Tibial artery (tissue), 4 donors: ENCODE measurements around the gene CDH19.

Source experiments
- DNase-seq, 2 donors: peaks; one replicate each; pipeline ENCODE4 v3.0.0-alpha.2; 2019
- H3K27ac ChIP-seq, 2 donors: fragments of 200-600 bp; sonication (generic) in 1 of 2; 1 replicate in 1 of 2; 2 replicates in 1 of 2; pipeline ENCODE4 v1.5.1; 2018 to 2019; ENCODE audit warnings: mild to moderate bottlenecking in 1 of 2
- H3K27me3 ChIP-seq, 2 donors: fragments of 200-600 bp; sonication (generic) in 1 of 2; one replicate each; pipeline versions ENCODE4 v1.5.1 to v1.6.0; 2016 to 2019
- H3K36me3 ChIP-seq, 3 donors: fragments of 200-600 bp; sonication (generic) in 2 of 3; one replicate each; pipeline ENCODE4 v1.5.1; 2016 to 2019; ENCODE audit warnings: mild to moderate bottlenecking in 2 of 3
- H3K4me1 ChIP-seq, 4 donors: fragments of 200-600 bp; sonication (generic) in 2 of 4; 1 replicate in 3 of 4; 2 replicates in 1 of 4; pipeline ENCODE4 v1.5.1; 2016 to 2019
- H3K4me3 ChIP-seq, 2 donors: fragments of 200-600 bp; sonication (generic) in 1 of 2; 1 replicate in 1 of 2; 2 replicates in 1 of 2; pipeline ENCODE4 v1.5.1; 2018 to 2019; ENCODE audit warnings: mild to moderate bottlenecking in 2 of 2
- H3K9me3 ChIP-seq, 3 donors: fragments of 200-600 bp; sonication (generic) in 1 of 3; one replicate each; pipeline ENCODE4 v1.5.1; 2016 to 2019
- intact Hi-C: fragments of 100-400 bp; cut with DNase I; formaldehyde crosslinking; loops from one replicate; pipeline ENCODE4 v1.15.0; 2023; ENCODE audit warnings: low total_unique reads
- TF ChIP-seq, protein P1 (sequence below), 2 experiments: fragments of 200-600 bp in 1 of 2; fragments of 450-650 bp in 1 of 2; IDR thresholded peaks; one replicate each; pipeline ENCODE4 v1.5.1; 2017 to 2019; ENCODE audit warnings: antibody characterized with exemption in 2 of 2, mild to moderate bottlenecking in 1 of 2, moderate library complexity in 1 of 2

CDH19 gene

DNA sequence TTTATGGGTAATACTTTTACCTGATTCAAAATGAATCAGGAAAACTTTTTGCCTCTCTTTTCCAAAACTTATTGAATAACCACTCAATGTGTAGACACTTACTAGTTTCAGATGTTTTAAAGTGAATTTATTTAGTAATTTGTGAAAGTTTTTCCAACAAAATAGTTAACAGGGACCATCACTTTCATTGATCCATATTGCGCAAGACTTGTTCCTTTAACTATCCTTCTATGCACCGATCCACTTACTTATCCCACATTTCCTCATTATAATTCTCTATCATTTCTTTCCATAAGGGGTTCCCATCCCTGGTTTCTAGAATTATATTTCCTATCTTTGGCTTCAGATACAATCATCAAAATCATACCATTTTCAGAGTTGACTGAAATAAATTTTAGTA lies 48.3 kb downstream of the CDH19 start:
- intact Hi-C loops: no loop called here
- no peak for DNase-seq
- TF ChIP-seq, protein P1, sequence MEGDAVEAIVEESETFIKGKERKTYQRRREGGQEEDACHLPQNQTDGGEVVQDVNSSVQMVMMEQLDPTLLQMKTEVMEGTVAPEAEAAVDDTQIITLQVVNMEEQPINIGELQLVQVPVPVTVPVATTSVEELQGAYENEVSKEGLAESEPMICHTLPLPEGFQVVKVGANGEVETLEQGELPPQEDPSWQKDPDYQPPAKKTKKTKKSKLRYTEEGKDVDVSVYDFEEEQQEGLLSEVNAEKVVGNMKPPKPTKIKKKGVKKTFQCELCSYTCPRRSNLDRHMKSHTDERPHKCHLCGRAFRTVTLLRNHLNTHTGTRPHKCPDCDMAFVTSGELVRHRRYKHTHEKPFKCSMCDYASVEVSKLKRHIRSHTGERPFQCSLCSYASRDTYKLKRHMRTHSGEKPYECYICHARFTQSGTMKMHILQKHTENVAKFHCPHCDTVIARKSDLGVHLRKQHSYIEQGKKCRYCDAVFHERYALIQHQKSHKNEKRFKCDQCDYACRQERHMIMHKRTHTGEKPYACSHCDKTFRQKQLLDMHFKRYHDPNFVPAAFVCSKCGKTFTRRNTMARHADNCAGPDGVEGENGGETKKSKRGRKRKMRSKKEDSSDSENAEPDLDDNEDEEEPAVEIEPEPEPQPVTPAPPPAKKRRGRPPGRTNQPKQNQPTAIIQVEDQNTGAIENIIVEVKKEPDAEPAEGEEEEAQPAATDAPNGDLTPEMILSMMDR (IDR thresholded peaks at IDR 0.05): no peak

DNA sequence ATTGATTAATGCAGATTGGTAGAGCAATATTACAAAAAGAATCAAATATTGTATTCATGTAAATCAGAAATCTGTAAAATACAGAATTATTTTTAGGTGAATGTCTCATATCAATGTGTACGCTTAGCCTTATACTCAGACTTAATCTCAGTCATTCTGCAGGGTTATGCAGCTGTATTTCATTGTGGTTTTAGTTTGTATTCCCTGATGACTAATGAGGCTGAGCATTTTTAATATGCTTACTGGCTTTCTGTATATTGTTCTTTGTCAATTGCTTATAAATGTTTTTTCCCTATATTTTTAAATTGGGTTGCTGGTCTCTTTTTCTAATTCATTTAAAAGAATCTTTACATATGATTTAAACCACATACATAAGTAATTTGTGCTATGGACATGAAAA lies 50.1 kb downstream of the CDH19 start:
- H3K27me3 ChIP-seq: no peaks in the 10 kb centered on the region
- H3K4me3 ChIP-seq: no peak overlapping the region
- TF ChIP-seq, protein P1 (IDR thresholded peaks at IDR 0.05): no peak
- no peaks in the 10 kb centered on the region for H3K9me3 ChIP-seq
- no peak for DNase-seq
- intact Hi-C loops: no loop called here
- H3K4me1 ChIP-seq: no peaks in the 10 kb centered on the region
- no peaks in the 10 kb centered on the region for H3K36me3 ChIP-seq
- H3K27ac ChIP-seq: no peak overlapping the region

More for the DNA sequence above, 48.3 kb downstream of the CDH19 start:
- no peak overlapping the region for H3K4me3 ChIP-seq
- H3K27me3 ChIP-seq: no peaks in the 10 kb centered on the region
- H3K4me1 ChIP-seq: no peaks in the 10 kb centered on the region
- no peaks in the 10 kb centered on the region for H3K36me3 ChIP-seq
- no peaks in the 10 kb centered on the region for H3K9me3 ChIP-seq
- H3K27ac ChIP-seq: no peak overlapping the region

DNA sequence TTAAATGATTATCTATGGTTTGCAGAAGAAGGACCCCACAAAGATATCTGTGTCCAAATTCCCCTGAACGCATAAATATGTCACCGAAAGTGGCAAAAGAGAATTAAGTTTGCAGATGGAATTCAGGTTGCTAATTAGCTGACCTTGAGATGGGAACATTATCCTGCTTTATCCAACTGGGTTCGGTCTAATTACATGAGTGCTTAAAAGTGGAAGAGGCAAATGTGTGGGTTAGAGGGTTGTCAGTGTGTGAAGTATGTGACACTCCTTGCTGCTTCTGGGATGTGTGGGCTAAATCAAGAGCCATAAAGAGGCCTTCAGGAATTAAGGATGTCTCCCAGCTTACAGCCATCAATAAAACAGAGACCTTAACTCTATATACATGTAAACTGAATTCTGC lies 53.5 kb downstream of the CDH19 start:
- TF ChIP-seq, protein P1 (IDR thresholded peaks at IDR 0.05): no peak

DNA sequence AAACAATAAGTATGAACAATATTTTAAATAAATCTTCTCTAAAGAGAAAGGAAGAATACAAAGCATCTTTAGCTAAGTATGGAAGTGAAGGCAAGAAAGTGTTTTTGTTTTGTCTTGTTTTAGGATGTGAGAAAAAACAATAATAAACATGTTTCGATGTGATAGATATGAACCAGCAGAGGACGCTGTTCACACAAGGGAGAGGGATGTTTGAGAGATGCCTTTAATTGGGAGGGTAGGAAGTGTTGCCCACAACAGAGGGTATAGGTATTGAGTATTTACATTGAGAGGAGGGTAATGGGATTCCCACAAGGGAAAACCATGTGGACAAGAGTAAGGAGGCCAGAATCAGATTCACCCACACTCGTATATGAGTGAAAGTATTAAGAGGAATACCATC lies 55.1 kb downstream of the CDH19 start:
- no peaks in the 10 kb centered on the region for H3K9me3 ChIP-seq
- intact Hi-C loops: no loop called here
- TF ChIP-seq, protein P1 (IDR thresholded peaks at IDR 0.05): no peak
- no peaks in the 10 kb centered on the region for H3K36me3 ChIP-seq
- no peak overlapping the region for H3K27ac ChIP-seq
- H3K27me3 ChIP-seq: no peaks in the 10 kb centered on the region
- DNase-seq: no peak
- no peak overlapping the region for H3K4me3 ChIP-seq
- H3K4me1 ChIP-seq: no peaks in the 10 kb centered on the region

More for the DNA sequence above, 53.5 kb downstream of the CDH19 start:
- no peaks in the 10 kb centered on the region for H3K27me3 ChIP-seq
- H3K4me3 ChIP-seq: no peak overlapping the region
- H3K9me3 ChIP-seq: no peaks in the 10 kb centered on the region
- intact Hi-C loops: no loop called here
- DNase-seq: no peak
- no peaks in the 10 kb centered on the region for H3K36me3 ChIP-seq
- no peak overlapping the region for H3K27ac ChIP-seq
- no peaks in the 10 kb centered on the region for H3K4me1 ChIP-seq

DNA sequence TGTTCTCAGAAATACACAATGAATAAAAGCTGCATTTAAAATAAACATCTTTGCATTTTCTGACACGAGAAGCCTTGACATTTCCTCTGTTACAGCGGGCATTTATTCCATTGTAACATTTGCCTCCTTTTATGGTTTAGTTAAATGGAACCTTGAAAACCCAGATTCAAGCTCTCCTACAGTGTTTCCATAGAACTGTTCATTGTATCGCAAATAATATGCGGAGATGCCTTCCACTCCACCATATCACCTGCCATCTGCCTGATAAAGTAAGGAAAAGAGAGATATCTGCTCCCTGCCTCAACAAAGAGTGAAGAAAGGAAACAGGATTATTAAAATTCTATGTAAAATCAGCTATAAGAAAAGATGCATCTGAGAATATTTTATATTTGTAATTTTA lies 69.8 kb downstream of the CDH19 start:
- Histone ChIP-seq H3K27ac (no peak overlapping the region), H3K27me3 (no peaks in the 10 kb centered on the region), H3K4me3 (no peak overlapping the region), H3K4me1 (no peaks in the 10 kb centered on the region), H3K36me3 (no peaks in the 10 kb centered on the region), H3K9me3 (no peaks in the 10 kb centered on the region)
- TF ChIP-seq, protein P1 (IDR thresholded peaks at IDR 0.05): no peak
- intact Hi-C loops: no loop called here
- DNase-seq: no peak

DNA sequence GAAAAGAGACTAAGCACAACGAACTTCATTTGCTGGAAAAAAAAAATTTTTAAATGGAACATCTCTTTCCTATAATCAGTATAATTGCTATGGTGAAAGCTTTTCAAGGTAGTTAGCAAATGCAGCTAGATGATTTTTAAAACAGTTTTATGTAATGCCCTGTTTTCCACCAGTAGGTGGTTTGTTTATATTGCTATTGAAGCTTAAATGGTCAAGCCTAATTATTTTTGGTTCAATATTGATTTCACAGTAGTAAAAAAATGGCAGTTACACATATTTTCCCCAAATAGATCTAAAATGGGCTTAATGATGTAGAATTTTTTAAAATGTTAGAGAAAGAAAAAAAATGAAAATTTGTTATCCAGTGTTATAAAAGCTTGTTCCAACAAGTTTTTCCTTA lies 70.2 kb downstream of the CDH19 start:
- Histone ChIP-seq H3K36me3 (no peaks in the 10 kb centered on the region), H3K9me3 (no peaks in the 10 kb centered on the region), H3K27me3 (no peaks in the 10 kb centered on the region), H3K4me1 (no peaks in the 10 kb centered on the region), H3K27ac (no peak overlapping the region), H3K4me3 (no peak overlapping the region)
- TF ChIP-seq, protein P1 (IDR thresholded peaks at IDR 0.05): no peak
- DNase-seq: no peak
- intact Hi-C loops: no loop called here
